OCI-LY7 (cell line): ENCODE data around the gene ATP6AP1. TPM values are rescaled to one million over a fixed set of nuclear protein-coding genes. Genes with fewer than 3 reads are reported as not detected.

Experiments
- BruUV-seq: library from RNA; stranded (reverse); fragments of 400-500 nt; replicated peaks from 2 replicates; lab custom pipeline; 2021; lab: Mats Ljungman, UMichigan
- CTCF ChIA-PET: fragments of 300-600 bp; sonication (Branson Sonifier 250); formaldehyde crosslinking; loops from one replicate; lab custom pipeline; 2022; ENCODE audit warnings: antibody characterized with exemption; ENCODE audit not compliant: unreplicated experiment; lab: Charles Lee
- POLR2A ChIA-PET: fragments of 300-600 bp; sonication (Branson Sonifier 250); formaldehyde crosslinking; loops from one replicate; lab custom pipeline; 2022; ENCODE audit warnings: antibody characterized with exemption; lab: Charles Lee
- DNase-seq: peaks from one replicate; pipeline ENCODE4 v3.0.0-alpha.2; 2015; ENCODE audit warnings: low spot score
- H2AFZ ChIP-seq: fragments of 200-600 bp; sonication (generic), shearing (Covaris generic); 2 replicates; pipeline ENCODE4 v1.6.1; 2014; ENCODE audit warnings: mild to moderate bottlenecking, antibody characterized with exemption, low read length, moderate library complexity
- H3K27ac ChIP-seq: fragments of 200-600 bp; sonication (generic); 2 replicates; pipeline ENCODE4 v1.5.1; 2014; ENCODE audit warnings: mixed run types, low read depth, mild to moderate bottlenecking, moderate library complexity, low read length, inconsistent platforms; ENCODE audit not compliant: poor library complexity, severe bottlenecking
- H3K36me3 ChIP-seq: fragments of 200-600 bp; sonication (generic); 2 replicates; pipeline ENCODE4 v1.6.1; 2014; ENCODE audit warnings: mild to moderate bottlenecking, antibody characterized with exemption, low read length, moderate library complexity, mixed read lengths; ENCODE audit not compliant: insufficient read depth
- H3K4me1 ChIP-seq: fragments of 200-600 bp; sonication (generic); 2 replicates; pipeline ENCODE4 v1.5.1; 2014; ENCODE audit warnings: mild to moderate bottlenecking, low read length; ENCODE audit not compliant: insufficient read depth, poor library complexity, severe bottlenecking
- H3K4me2 ChIP-seq: fragments of 200-600 bp; sonication (generic); 2 replicates; pipeline ENCODE4 v1.6.1; 2014; ENCODE audit warnings: mild to moderate bottlenecking, low read length
- H3K4me3 ChIP-seq: fragments of 200-600 bp; sonication (generic); 2 replicates; pipeline ENCODE4 v1.5.1; 2014; ENCODE audit warnings: mild to moderate bottlenecking, low read depth, low read length; ENCODE audit not compliant: poor library complexity, severe bottlenecking
- H3K79me2 ChIP-seq: fragments of 200-600 bp; sonication (generic); 2 replicates; pipeline ENCODE4 v1.6.1; 2016; ENCODE audit warnings: low read depth, mild to moderate bottlenecking, low read length, moderate library complexity, mixed read lengths; ENCODE audit not compliant: insufficient read depth
- H3K9me2 ChIP-seq: fragments of 200-600 bp; sonication (generic); 2 replicates; pipeline ENCODE4 v1.6.1; 2016; ENCODE audit warnings: mild to moderate bottlenecking, low read length, mixed read lengths; ENCODE audit not compliant: insufficient read depth
- H3K9me3 ChIP-seq: fragments of 200-600 bp; sonication (generic); 2 replicates; pipeline ENCODE4 v1.6.1; 2014; ENCODE audit warnings: mild to moderate bottlenecking, mixed run types, low read length, mixed read lengths
- H4K20me1 ChIP-seq: fragments of 200-600 bp; sonication (generic); 2 replicates; pipeline ENCODE4 v1.6.1; 2014; ENCODE audit warnings: mild to moderate bottlenecking, antibody characterized with exemption, low read length, moderate library complexity, mixed read lengths; ENCODE audit not compliant: insufficient read depth
- CTCF ChIP-seq: fragments of 200-600 bp; sonication (generic); conservative IDR thresholded peaks from 2 replicates; pipeline ENCODE4 v1.5.1; 2014; ENCODE audit warnings: mild to moderate bottlenecking, antibody characterized with exemption, low read length, moderate library complexity, mixed read lengths
- EZH2phosphoT487 ChIP-seq: fragments of 200-600 bp; sonication (generic); IDR thresholded peaks from 2 replicates; pipeline ENCODE4 v1.6.1; 2018; ENCODE audit warnings: low read depth, borderline replicate concordance, mild to moderate bottlenecking, mixed run types, antibody characterized with exemption, low read length, moderate library complexity, mixed read lengths
- intact Hi-C: fragments of 100-400 bp; cut with micrococcal nuclease; formaldehyde crosslinking; loops from one replicate; pipeline ENCODE4 v1.10.0; 2022; ENCODE audit not compliant: unreplicated experiment
- total RNA-seq, 2 experiments: library from RNA; depleted of rRNA in 1 of 2; stranded (reverse); fragments of >200 nt in 1 of 2; shearing (Covaris generic) in 1 of 2; gene quantifications; 2 replicates each; pipeline ENCODE4 v1.2.3, GENCODE V29; 2014 to 2022

The ATP6AP1 gene
- total RNA-seq, 2 experiments from 2014 or later, result 26.4 to 39.5 TPM

GRCh38 chrX:154481911-154482601 is 53.6 kb downstream of the ATP6AP1 start:
- H3K79me2 ChIP-seq, result peaks cover 16% of the 10 kb centered on the region
- H3K4me3 ChIP-seq, result peak overlapping the region; percentile 28
- peak overlapping the region; percentile 78; the same call in 1 of the 2 replicates for H2AFZ ChIP-seq
- peak overlapping the region; percentile 58 for H3K27ac ChIP-seq
- no peaks in the 10 kb centered on the region for H3K9me2 ChIP-seq
- no peak for TF ChIP-seq EZH2phosphoT487
- TF ChIP-seq CTCF, result 0 out of 2 replicates have a peak, but pooled peaks have one; percentile 11
- H3K4me1 ChIP-seq, result peaks cover 72% of the 10 kb centered on the region
- no TSS peak for BruUV-seq
- H3K4me2 ChIP-seq, result peak overlapping the region; percentile 53
- H3K9me3 ChIP-seq, result no peaks in the 10 kb centered on the region
- ChIA-PET POLR2A (interaction anchor here (0.5 to 3.2 kb wide), 9 partner anchors 8 to 556 kb away, joined by 3 to 26 read pairs (median 3); partner anchors contain the start of genes ARHGAP4 and SLC10A3), CTCF (no interaction called here)
- peak; percentile 33 for DNase-seq
- no peaks in the 10 kb centered on the region for H4K20me1 ChIP-seq
- peaks cover 23% of the 10 kb centered on the region for H3K36me3 ChIP-seq
- intact Hi-C loops, result loop anchor here (5.0 kb wide), 1 partner anchor 70 kb away; the partner anchor contains the start of gene TAFAZZIN

GRCh38 chrX:154482786-154483185 is 54.3 kb downstream of the ATP6AP1 start:
- Histone ChIP-seq H3K79me2 (peaks cover 16% of the 10 kb centered on the region), H4K20me1 (no peaks in the 10 kb centered on the region), H3K4me3 (no peak overlapping the region), H3K36me3 (peaks cover 27% of the 10 kb centered on the region), H2AFZ (no peak overlapping the region), H3K9me2 (no peaks in the 10 kb centered on the region), H3K27ac (peak overlapping the region; percentile 58), H3K4me1 (peaks cover 71% of the 10 kb centered on the region), H3K4me2 (peak overlapping the region; percentile 53), H3K9me3 (no peaks in the 10 kb centered on the region)
- intact Hi-C loops, result loop anchor here (5.0 kb wide), 1 partner anchor 70 kb away; the partner anchor contains the start of gene TAFAZZIN
- ChIA-PET CTCF (no interaction called here), POLR2A (interaction anchor here (3.2 kb wide), 1 partner anchor 7 kb away, joined by 26 read pairs; the partner anchor contains the start of gene SLC10A3)
- DNase-seq, result no peak
- TF ChIP-seq EZH2phosphoT487 (no peak), CTCF (no peak)
- no TSS peak for BruUV-seq
